Smooth muscle cell (in vitro differentiated cells): Measurements from ENCODE around the gene TMEM107. TPM values are rescaled to one million over a fixed set of nuclear protein-coding genes. Genes with fewer than 3 reads are reported as not detected.

Experiments used
- DNase-seq: peaks from one replicate; lab custom pipeline; 2025; ENCODE audit not compliant: unreplicated experiment; lab: John Stamatoyannopoulos, UW
- H2AFZ ChIP-seq: fragments of 200-600 bp; sonication (generic); 2 replicates; pipeline ENCODE4 v1.6.0; 2016; ENCODE audit warnings: antibody characterized with exemption, low read depth, mild to moderate bottlenecking
- H3F3A ChIP-seq: fragments of 200-600 bp; sonication (generic); 2 replicates; pipeline ENCODE4 v1.6.0; 2017; ENCODE audit warnings: antibody characterized with exemption, low read depth
- H3K27ac ChIP-seq: fragments of 200-600 bp; sonication (generic); 2 replicates; pipeline ENCODE4 v1.5.1; 2016; ENCODE audit warnings: low read depth, mild to moderate bottlenecking
- H3K27me3 ChIP-seq: fragments of 200-600 bp; sonication (generic); 2 replicates; pipeline ENCODE4 v1.6.1; 2016; ENCODE audit warnings: low read depth, mild to moderate bottlenecking
- H3K36me3 ChIP-seq: fragments of 200-600 bp; sonication (generic); 2 replicates; pipeline ENCODE4 v1.5.1; 2016; ENCODE audit warnings: low read depth
- H3K4me1 ChIP-seq: fragments of 200-600 bp; sonication (generic); 2 replicates; pipeline ENCODE4 v1.5.1; 2016; ENCODE audit warnings: low read depth
- H3K4me2 ChIP-seq: fragments of 200-600 bp; sonication (generic); 2 replicates; pipeline ENCODE4 v1.6.0; 2016; ENCODE audit warnings: mild to moderate bottlenecking
- H3K4me3 ChIP-seq: fragments of 200-600 bp; sonication (generic); 2 replicates; pipeline ENCODE4 v1.5.1; 2016; ENCODE audit warnings: mild to moderate bottlenecking
- H3K79me2 ChIP-seq: fragments of 200-600 bp; sonication (generic); 2 replicates; pipeline ENCODE4 v1.6.0; 2016; ENCODE audit warnings: low read depth, mild to moderate bottlenecking
- H3K9ac ChIP-seq: fragments of 200-600 bp; sonication (generic); 2 replicates; pipeline ENCODE4 v1.6.0; 2016; ENCODE audit warnings: low read depth
- H3K9me3 ChIP-seq: fragments of 200-600 bp; sonication (generic); replicated peaks from 2 replicates; pipeline ENCODE4 v1.5.1; 2016; ENCODE audit warnings: low read depth
- H4K20me1 ChIP-seq: fragments of 200-600 bp; sonication (generic); 2 replicates; pipeline ENCODE4 v1.6.0; 2016; ENCODE audit warnings: low read depth
- WGBS: methylation state at CpG from one replicate; pipeline ENCODE4 v1.1.7; 2016; ENCODE audit warnings: low lambda C conversion rate; 5-methylcytosine and 5-hydroxymethylcytosine counted together
- polyA plus RNA-seq: library from polyadenylated mRNA; unstranded; fragments of >200 nt; fragmentation: Nextera tagmentation; extraction: Ambion mirVana; gene quantifications from 2 replicates; pipeline ENCODE4 v1.2.1, GENCODE V29; 2016
- total RNA-seq: library from RNA; depleted of rRNA; stranded (reverse); fragments of >200 nt; gene quantifications from 2 replicates; pipeline ENCODE4 v1.2.3, GENCODE V29; 2014
- TF ChIP-seq, protein P1 (sequence below): fragments of 200-600 bp; sonication (generic); IDR thresholded peaks from 2 replicates; pipeline ENCODE4 v1.5.1; 2017; ENCODE audit warnings: borderline replicate concordance, mild to moderate bottlenecking, antibody characterized with exemption; ENCODE audit not compliant: insufficient read depth, poor library complexity, severe bottlenecking

Gene TMEM107
- total and polyA plus RNA-seq, 2 experiments from 2014 or later: 36.0 to 66.7 TPM

- Histone ChIP-seq H3K4me1 (no peaks in the 10 kb centered on the region), H3K9ac (no peak overlapping the region), H3K27ac (no peak overlapping the region), H3K9me3 (no peaks in the 10 kb centered on the region), H3K27me3 (no peaks in the 10 kb centered on the region), H4K20me1 (peaks cover 60% of the 10 kb centered on the region), H3K79me2 (no peaks in the 10 kb centered on the region), H3K4me3 (no peak overlapping the region), H3K4me2 (no peak overlapping the region), H3F3A (peaks cover 21% of the 10 kb centered on the region), H2AFZ (no peak overlapping the region), H3K36me3 (no peaks in the 10 kb centered on the region)
- DNase-seq: no peak
- TF ChIP-seq, protein P1, sequence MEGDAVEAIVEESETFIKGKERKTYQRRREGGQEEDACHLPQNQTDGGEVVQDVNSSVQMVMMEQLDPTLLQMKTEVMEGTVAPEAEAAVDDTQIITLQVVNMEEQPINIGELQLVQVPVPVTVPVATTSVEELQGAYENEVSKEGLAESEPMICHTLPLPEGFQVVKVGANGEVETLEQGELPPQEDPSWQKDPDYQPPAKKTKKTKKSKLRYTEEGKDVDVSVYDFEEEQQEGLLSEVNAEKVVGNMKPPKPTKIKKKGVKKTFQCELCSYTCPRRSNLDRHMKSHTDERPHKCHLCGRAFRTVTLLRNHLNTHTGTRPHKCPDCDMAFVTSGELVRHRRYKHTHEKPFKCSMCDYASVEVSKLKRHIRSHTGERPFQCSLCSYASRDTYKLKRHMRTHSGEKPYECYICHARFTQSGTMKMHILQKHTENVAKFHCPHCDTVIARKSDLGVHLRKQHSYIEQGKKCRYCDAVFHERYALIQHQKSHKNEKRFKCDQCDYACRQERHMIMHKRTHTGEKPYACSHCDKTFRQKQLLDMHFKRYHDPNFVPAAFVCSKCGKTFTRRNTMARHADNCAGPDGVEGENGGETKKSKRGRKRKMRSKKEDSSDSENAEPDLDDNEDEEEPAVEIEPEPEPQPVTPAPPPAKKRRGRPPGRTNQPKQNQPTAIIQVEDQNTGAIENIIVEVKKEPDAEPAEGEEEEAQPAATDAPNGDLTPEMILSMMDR: no peak
- WGBS: 96% methylated on average over 23 of the region's 23 CpGs
Measured at GRCh38 chr17:8142158-8142886, 33.9 kb downstream of the TMEM107 start.

- DNase-seq: no peak
- WGBS: 97% methylated on average over 11 of the region's 11 CpGs
- H3K27me3 ChIP-seq: no peaks in the 10 kb centered on the region
- H3K79me2 ChIP-seq: no peaks in the 10 kb centered on the region
- TF ChIP-seq, protein P1: no peak
- no peak overlapping the region for H3K4me2 ChIP-seq
- H3K4me3 ChIP-seq: no peak overlapping the region
- no peak overlapping the region for H2AFZ ChIP-seq
- H3K9ac ChIP-seq: no peak overlapping the region
- H3K36me3 ChIP-seq: no peaks in the 10 kb centered on the region
- H3F3A ChIP-seq: peaks cover 21% of the 10 kb centered on the region
- H3K27ac ChIP-seq: no peak overlapping the region
- peaks cover 55% of the 10 kb centered on the region for H4K20me1 ChIP-seq
- no peaks in the 10 kb centered on the region for H3K4me1 ChIP-seq
- no peaks in the 10 kb centered on the region for H3K9me3 ChIP-seq
Measured at GRCh38 chr17:8141741-8142140, 34.4 kb downstream of the TMEM107 start.

DNA sequence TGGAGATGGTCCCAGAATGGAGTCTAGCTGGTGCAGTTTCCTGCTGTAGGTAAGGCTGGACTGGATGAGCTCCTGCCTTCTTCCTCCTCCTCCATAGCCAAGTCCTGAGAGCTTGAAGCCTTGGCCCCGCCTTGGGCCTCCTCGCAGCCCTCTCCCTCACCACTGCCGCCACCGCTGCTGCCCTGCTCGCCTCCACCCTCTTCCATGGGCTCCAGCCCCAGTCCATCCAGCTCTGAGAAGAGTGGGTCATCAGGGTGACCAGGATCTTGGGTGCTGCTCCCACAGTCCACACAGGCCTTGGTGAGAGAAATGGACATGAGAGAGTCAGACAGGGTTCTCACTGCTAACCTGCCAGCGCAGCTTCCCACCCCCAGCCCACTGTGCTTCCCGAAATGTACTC lies 35.1 kb downstream of the TMEM107 start:
- H3K9ac ChIP-seq: no peak overlapping the region
- WGBS: 98% methylated on average over 7 of the region's 7 CpGs
- H3K27ac ChIP-seq: no peak overlapping the region
- TF ChIP-seq, protein P1: no peak
- H3K4me3 ChIP-seq: no peak overlapping the region
- H3F3A ChIP-seq: peaks cover 21% of the 10 kb centered on the region
- no peak overlapping the region for H3K4me2 ChIP-seq
- no peaks in the 10 kb centered on the region for H3K79me2 ChIP-seq
- no peak overlapping the region for H2AFZ ChIP-seq
- H3K9me3 ChIP-seq: no peaks in the 10 kb centered on the region
- H3K4me1 ChIP-seq: no peaks in the 10 kb centered on the region
- H3K36me3 ChIP-seq: no peaks in the 10 kb centered on the region
- H3K27me3 ChIP-seq: no peaks in the 10 kb centered on the region
- H4K20me1 ChIP-seq: peaks cover 48% of the 10 kb centered on the region
- DNase-seq: no peak
